GM18951 (cell line): ENCODE results near the gene DIDO1.
"Not testable (repeated sequence)": the region's sequence is repeated elsewhere in the genome, so short reads cannot be mapped to it uniquely, and the experiment has no call there.

Experiments
- POLR2A ChIP-seq: IDR thresholded peaks from 4 replicates; pipeline ENCODE4 v1.6.1; 2011; ENCODE audit warnings: mild to moderate bottlenecking; ENCODE audit not compliant: insufficient read length, insufficient read depth; ENCODE audit errors: extremely low read depth
- in situ Hi-C: fragments of 300-500 bp; cut with MboI; formaldehyde crosslinking; loops from one replicate; pipeline ENCODE4 v1.12.0; 2022; ENCODE audit warnings: low sequenced_read_pairs, mixed read lengths, inconsistent platforms; ENCODE audit not compliant: unreplicated experiment

DIDO1 gene

DNA sequence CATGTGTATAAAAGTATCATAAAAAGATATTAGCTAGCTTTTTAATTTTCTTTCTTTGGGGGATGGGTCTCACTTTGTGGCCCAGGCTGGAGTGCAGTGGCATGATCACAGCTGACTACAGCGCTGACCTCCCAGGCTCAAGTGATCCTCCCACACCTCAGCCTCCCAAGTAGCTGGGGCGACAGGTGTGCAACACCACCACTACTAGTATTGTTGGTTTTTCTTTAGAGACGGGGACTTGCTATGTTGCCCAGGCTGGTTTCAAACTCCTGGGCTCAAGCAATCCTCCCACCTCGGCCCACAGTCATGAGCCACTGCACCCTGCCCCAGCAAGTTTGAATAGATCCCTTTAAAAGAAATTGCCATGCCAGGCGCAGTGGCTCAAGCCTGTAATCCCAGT is 71.2 kb downstream of the DIDO1 start:
- no peak for TF ChIP-seq POLR2A
- in situ Hi-C loops = no loop called here

DNA sequence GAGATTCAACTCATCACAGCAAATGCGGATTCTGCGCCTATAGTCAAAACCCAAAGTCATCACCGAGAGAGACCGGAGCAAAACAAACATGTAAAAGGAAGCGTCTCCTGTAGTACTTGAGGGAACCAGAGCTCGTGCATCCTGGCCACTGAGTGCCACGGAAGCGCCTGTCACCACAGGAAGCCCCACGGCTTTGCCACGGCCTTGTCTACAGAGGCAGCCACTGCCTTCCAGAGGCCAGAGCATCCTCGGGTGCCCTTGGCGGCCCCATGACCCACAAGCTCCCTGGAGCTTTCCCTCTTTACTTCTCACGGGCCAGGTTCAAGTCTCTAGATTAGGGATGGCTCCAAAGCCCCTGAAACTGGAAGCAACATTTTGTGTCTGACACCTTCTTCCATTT is 72.2 kb downstream of the DIDO1 start:
- in situ Hi-C loops = no loop called here
- TF ChIP-seq POLR2A = no peak

GRCh38 chr20:62853304-62853703 is 73.0 kb downstream of the DIDO1 start:
- in situ Hi-C loops = not testable (repeated sequence)

DNA sequence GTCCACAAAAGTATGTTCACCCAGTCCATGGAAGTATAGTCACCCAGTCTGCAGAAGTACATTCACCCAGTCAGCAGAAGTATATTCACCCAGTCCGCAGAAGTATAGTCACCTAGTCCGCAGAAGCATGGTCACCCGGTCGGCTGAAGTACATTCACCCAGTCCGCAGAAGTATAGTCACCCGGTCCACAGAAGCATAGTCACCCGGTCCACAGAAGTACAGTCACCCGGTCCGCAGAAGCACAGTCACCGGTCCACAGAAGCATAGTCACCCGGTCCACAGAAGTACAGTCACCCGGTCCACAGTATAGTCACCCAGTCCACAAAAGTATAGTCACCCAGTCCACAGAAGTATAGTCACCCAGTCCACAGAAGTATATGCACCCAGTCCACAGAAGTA is 73.5 kb downstream of the DIDO1 start:
- in situ Hi-C loops = no loop called here
- TF ChIP-seq POLR2A = no peak

GRCh38 chr20:62852196-62852595 is 74.1 kb downstream of the DIDO1 start:
- in situ Hi-C loops = no loop called here

GRCh38 chr20:62850333-62850974 is 75.9 kb downstream of the DIDO1 start:
- in situ Hi-C loops = no loop called here
- TF ChIP-seq POLR2A = no peak

More at GRCh38 chr20:62852196-62852595, 74.1 kb downstream of the DIDO1 start:
- no peak for TF ChIP-seq POLR2A

GRCh38 chr20:62849431-62849830 is 76.9 kb downstream of the DIDO1 start:
- no peak for TF ChIP-seq POLR2A
- in situ Hi-C loops = no loop called here

DNA sequence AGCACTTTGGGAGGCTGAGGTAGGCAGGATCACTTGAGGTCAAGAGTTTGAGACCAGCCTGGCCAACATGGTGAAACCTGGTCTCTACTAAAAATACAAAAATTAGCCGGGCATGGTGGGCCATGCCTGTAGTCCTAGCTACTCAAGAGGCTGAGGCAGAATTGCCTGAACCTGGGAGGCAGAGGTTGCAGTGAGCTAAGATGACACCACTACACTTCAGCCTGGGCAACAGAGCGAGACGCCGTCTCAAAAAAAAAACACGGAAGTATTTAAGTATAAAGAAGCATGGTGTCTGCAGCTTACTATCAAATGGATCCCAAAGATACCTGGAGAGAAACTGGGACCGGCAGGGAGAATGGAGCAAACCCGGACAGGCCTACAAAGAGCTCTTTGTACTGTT is 77.4 kb downstream of the DIDO1 start:
- in situ Hi-C loops = not testable (repeated sequence)

DNA sequence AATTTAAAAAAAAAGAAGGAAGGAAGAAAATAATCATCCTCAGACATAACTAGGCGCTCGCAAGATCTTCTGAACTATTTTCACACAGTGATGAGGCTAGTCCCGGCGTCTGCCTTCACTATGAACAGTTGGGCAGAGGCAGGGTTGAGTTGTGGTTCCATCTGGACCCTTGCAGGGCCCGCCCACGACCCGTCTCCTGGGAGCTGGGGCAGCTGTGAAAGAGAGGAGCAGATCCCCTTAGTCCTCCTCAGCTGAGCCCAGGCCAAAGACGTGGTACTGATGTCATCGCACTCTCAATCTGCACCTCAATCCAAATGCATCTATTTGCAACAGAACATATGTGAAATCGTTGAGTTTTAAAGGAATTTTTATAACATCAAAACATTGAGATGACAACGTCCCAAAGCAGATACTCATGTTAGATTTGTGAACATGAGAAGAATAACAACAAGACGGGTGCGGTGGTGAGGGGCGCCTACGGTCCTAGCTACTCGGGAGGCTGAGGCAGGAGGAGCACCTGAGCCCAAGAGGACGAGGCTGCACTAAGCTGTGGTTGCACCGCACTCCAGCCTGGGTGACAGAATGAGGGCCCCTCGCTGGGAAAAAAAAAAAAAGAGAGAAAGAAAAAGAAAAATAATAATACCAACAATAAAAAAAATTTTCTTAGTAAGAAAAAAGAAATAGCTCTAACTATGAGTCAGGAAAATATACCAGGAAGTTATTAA is 80.0 kb downstream of the DIDO1 start:
- in situ Hi-C loops = no loop called here
- TF ChIP-seq POLR2A = no peak

GRCh38 chr20:62845416-62846160 is 80.7 kb downstream of the DIDO1 start:
- no peak for TF ChIP-seq POLR2A
- in situ Hi-C loops = no loop called here

DNA sequence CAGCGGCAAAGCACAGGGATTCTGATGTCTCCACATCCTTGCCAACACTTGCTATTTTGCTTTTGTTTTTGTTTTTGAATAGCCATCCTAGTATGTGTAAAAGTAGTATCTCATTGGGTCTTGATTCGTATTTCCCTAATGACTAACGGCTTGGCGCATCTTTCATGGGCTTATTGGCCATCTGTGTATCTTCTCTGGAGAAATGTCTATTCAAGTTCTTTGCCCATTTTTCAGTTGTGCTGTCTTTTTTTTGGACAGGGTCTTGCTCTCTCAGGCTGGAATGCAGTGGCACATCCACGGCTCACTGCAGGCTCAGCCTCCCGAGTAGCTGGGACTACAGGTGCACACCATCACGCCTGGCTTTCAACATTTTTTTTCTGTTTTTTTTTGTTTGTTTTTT is 82.1 kb downstream of the DIDO1 start:
- in situ Hi-C loops = no loop called here
- no peak for TF ChIP-seq POLR2A

DNA sequence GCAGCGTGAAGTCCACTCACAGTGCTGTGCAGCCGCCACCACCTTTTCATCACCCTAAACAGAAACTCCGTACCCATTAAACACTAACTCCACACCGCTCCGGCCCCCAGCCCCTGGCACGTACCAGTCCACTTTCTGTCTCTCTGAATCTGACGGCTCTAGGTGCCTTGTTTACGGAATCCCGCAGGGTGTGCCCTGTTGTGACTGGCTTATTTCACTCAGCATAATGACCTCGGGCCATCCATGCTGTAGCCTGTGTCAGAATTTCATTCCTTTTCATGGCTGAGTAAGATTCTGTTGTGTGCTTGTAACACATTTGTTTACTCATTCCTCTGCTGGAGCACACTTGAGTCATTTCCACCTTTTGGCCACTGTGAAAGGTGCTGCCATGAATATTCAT is 82.6 kb downstream of the DIDO1 start:
- no peak for TF ChIP-seq POLR2A
- in situ Hi-C loops = no loop called here

- in situ Hi-C loops = no loop called here
- no peak for TF ChIP-seq POLR2A
Measured at GRCh38 chr20:62841705-62842212, 84.5 kb downstream of the DIDO1 start.

- in situ Hi-C loops = no loop called here
- TF ChIP-seq POLR2A = no peak
Measured at GRCh38 chr20:62840244-62841197, 85.8 kb downstream of the DIDO1 start.
